GM12872 (cell line): ENCODE measurements around the gene ZMIZ1.

Experiments
- CTCF ChIP-seq: IDR thresholded peaks from 3 replicates; pipeline ENCODE4 v1.5.1; 2011; ENCODE audit warnings: low read depth, mild to moderate bottlenecking, low read length, moderate library complexity; ENCODE audit not compliant: insufficient read depth

Gene ZMIZ1

GRCh38 chr10:79103129-79103528 lies 34.4 kb downstream of the ZMIZ1 start:
- TF ChIP-seq CTCF, result no peak

- no peak for TF ChIP-seq CTCF
Observed at GRCh38 chr10:79103585-79103984, 34.8 kb downstream of the ZMIZ1 start.

DNA sequence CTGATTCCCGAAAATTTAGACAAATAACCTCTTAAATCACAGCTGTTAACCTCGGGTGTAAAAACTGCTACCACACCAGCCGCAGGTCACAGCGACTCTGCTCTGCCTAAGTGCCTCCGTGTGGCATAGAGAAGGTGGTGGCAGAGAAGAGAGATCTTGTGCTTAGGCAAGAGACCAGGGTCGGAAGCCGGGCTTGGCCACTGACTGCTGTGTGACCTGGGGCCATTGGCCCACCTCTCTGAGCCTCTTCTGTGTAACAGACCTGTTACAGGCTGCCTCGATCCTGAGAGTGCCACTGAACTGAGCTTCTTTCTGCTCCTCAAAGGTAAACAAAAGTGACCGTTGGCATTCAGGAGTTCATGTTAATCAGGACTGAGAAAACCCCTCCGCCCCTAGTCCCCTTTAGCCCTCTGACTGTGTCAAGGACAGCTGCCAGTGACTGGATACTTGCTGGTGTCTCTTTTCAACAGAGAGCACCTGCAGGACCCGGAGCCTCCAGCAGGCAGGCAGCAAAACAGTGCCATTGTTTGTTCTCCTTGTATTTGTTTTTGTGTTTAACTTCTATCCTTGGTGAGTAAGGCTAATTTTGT lies 36.5 kb downstream of the ZMIZ1 start:
- TF ChIP-seq CTCF, result no peak

GRCh38 chr10:79105818-79106217 lies 37.1 kb downstream of the ZMIZ1 start:
- TF ChIP-seq CTCF, result no peak

- no peak for TF ChIP-seq CTCF
Observed at GRCh38 chr10:79106256-79107050, 37.7 kb downstream of the ZMIZ1 start.

- no peak for TF ChIP-seq CTCF
Observed at GRCh38 chr10:79107736-79108264, 39.0 kb downstream of the ZMIZ1 start.

- TF ChIP-seq CTCF, result no peak
Observed at GRCh38 chr10:79108728-79109127, 40.0 kb downstream of the ZMIZ1 start.
